ENCODE results near the gene SLC18A3.
A peak's percentile ranks its signal among the peaks of the same experiment; 100 is the strongest.

The SLC18A3 gene

DNA sequence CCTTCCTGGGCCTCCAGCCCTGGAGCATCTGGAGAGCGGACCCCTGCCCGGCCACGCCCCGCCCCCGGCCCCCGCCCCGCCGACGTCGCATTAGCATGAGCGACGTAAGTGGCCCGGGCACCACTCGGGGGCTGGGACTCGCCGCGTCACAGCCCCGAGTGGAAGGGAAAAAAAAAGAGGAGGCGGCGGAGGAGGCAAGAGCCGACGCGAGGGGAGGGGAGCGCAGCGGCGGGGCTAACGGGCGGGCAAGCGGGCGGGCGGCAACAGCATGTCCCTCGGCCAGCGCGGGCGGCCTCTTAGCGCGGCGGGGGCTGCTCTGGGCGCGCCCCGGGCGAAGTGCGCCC lies at the start of gene SLC18A3:
SLC18A3 (plus strand) TSS at position 197 of the 344 bp plus-strand sequence. CDS start 431 bp downstream, outside the sequence.
- DNase-seq (ENCODE audit: low read depth): no peak

DNA sequence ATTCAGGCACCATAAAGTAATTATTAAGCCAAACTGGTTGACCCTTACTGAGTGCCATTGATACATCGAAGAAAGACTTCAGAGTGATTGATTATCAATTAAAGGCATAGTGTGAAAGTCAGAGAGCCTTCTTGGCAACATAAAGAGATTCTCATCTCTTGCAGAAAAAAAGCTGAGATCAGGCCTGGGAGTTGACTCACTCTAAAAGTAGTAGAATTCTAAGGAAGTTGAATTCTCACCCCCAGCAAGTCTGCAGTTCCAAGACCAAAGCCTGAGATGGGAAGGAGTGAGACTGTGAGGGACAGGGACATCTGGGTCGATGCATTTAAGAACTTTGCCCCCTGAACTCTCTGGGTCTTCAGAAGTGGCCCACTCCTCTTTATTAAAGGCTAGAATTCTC lies 49.6 kb upstream of the SLC18A3 start:
- peak; percentile 34 for DNase-seq (ENCODE audit: low read depth)

DNA sequence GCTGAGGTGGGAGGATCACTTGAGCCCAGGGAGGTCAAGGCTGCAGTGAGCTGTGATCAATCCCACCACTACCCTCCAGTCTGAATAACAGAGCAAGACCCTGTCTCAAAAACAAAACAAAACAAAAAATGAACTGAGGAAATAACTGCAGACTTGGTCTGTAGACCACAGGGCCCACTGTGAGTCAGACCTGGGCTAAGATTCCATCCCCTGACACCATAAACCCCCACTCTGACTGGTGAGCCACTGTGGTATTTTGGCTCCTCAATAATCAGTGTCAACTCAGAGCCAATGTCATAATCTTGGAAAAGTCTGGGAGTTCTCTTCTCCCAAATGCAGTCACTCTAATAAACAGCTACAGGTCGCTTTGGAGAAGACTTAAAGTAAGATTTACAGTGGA lies 47.2 kb upstream of the SLC18A3 start:
- DNase-seq (ENCODE audit: low read depth): peak; percentile 70

DNA sequence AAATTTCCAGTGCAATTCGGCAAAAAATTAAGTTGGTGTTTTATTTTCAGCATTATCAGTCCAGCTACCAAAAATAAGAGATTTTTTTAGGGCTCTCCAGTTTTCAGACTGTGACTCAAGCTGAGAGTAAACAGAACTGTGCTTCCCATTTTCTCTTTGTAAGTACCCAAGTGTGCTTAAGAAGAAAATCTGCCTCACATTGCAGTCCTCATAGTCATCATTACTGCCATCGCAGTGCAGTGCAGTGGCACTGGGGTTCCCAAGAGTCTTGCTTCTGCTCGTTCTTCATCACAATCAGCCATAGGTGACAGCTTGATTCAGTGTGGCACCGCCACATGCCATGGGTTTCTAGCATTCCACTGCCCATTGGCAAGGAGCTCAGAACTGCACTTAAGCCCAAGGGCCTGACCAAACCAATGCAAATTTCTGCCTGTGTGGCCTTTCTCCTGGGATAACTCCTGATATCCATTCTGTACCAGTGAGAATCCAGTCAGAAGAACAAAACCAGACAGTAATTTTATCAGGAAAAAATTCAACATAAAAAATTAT lies 45.6 kb upstream of the SLC18A3 start:
- DNase-seq (ENCODE audit: low read depth): peak; percentile 53

DNA sequence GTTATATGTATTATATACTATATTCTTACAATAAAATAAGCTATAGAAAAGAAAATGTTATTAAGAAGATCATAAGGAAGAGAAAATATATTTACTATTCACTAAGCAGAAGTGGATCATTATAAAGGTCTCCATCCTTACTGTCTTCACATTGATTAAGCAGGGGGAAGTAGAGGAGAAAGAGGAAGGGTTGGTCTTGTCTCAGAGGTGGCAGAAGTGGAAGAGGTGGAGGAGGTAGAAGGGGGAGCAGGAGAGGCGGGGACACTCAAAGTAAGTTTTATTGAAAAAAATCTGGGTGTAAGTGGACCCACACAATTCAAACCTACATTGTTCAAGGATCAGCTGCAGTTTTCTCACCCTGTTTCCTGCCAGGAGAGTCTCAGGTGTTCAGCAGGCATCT lies 42.3 kb upstream of the SLC18A3 start:
- DNase-seq (ENCODE audit: low read depth): no peak

DNA sequence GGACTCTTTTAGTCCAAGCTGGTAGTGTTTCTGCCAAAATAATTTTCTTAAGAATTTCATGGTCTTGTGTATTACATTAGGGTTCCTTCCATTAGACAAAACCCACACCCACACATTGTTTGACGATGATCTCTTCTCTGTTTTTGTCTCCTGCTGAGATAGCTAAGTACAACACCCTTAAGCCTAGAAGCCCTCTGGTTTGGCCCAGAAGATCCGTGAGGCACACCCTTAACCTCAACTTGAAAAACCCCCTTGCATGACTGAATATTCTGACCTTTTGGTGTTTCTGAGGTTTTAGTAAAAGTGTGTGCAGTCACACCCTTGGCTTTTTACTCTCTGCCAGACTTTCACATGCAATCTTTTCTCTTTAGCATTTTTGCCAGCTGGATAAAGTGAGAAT lies 41.9 kb upstream of the SLC18A3 start:
- DNase-seq (ENCODE audit: low read depth): peak; percentile 94

DNA sequence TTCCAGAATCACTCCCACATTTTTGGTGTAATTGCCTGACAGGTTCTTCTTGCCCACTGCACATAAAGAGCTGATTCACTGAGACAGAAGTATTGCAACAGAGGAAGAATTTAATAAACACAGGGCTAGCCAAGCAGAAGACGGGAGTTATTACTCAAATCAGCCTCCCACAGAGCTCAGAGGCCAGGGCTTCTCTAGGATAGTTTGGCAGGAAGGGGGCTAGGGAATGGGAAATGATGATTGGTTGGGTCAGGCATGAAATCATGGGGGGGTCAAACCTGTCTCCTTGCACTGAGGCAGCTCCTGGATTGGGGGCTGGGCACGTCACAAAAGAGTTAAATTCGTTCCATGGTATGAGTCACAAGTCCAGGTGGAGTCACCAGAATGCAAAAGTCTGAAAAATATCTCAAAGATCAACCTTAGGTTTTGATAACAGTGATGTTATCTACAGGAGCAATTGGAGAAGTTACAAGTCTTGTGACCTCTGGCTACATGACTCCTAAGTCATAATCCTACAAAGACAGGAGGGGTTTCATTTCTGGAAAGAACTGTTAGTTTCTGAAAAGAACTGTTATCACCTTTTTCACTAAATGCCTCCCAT lies 41.0 kb upstream of the SLC18A3 start:
- peak; percentile 93 for DNase-seq (ENCODE audit: low read depth)

DNA sequence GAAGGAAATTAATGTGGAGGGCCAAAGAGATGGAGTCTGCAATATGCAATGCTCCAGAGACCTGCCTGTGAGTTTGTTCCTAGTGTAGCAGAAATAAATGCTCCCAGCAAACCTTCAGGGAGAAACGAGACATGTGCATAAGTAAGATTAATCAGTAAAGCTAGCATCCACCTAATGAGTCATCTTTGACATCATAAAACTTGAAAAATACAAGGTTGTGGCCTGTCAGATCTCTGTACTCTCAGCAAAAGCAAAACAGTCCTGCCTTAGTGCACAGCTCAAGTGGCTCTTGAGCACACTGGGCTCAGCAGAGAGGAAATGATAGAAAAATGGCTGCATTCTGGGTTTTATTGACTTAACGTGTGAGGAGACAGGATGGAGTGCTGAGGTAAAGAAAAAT lies 38.7 kb upstream of the SLC18A3 start:
- peak; percentile 58 for DNase-seq (ENCODE audit: low read depth)

DNA sequence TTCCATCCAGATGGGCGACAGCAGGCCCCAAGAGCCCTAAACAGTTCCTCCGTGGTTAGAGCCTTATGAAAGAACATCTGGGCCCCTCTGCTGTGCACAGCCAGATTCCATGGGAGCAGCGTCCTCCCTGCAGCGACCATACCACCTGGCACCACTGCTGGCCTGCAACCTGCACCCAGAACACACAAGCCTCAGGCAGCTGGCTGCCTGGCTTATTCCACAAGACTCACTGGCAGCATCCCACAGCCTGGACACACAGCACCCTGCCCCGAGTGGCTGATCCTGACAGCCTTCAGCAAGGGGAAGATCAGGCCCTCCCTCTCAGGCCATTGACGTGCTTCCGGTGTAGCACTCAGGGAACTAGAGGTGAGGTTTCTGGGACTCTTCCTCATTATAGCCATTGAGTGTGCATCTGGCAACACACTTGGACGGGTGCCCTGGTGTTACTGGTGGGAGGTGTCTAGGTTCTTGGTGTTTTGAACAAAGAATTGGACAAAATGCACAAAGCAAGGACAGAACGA lies 37.5 kb upstream of the SLC18A3 start:
- no peak for DNase-seq (ENCODE audit: low read depth)

DNA sequence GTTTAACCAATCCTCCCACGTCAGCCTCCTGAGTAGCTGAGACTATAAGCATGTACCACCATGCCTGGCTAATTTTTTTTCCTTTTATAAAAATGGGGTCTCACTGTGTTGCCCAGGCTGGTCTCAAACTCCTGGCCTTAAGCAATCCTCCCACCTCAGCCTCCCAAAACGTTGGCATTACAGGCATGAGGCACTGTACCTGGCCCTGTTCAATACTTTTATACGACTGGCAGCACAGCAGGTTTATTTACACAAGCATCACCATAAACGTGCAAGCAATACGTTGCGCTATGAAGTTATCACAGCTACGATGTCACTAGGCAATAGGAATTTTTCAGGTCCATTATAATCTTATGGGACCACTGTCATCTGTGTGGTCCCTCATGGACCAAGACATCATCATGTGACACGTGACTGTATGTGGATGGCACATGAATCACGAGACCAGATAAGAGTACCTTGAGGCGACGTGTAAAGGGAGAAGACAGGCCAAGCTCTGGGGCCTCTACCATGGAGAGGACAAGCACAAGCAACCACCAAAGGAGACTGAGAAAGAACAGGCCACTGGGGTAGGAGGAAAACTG lies 34.5 kb upstream of the SLC18A3 start:
- no peak for DNase-seq (ENCODE audit: low read depth)

DNA sequence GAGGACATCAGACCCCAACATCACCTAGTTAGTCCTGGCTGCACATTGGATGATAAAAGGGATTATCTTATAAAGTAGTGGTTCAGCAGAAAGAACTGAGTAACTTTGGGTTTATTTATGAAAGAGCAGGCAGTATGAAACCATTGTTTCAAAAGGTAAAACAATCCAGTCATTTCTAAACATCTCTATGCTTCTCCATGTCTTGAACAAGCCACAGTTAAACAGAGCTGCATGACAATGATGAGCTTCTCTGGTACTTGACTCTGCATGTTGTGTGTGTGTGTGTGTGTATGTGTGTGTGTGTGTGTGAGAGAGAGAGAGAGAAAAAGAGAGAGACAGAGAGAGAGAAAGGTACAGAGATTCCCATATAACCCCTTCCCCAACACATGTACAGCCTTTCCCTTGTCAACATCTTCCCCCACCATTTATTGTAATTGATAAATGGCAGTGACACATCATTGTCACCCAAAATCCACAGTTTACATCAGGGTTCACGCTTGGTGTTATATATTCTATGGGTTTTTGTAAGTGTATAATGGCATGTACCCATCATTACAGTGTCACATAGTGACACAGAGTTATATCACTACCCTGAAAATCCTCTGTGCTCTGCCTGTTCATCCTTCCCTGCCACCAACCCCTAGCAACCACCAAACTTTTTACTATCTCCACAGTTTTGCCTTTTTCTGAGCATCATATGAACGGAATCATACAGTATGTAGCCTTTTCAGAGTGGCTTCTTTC lies 32.8 kb upstream of the SLC18A3 start:
- no peak for DNase-seq (ENCODE audit: low read depth)

DNA sequence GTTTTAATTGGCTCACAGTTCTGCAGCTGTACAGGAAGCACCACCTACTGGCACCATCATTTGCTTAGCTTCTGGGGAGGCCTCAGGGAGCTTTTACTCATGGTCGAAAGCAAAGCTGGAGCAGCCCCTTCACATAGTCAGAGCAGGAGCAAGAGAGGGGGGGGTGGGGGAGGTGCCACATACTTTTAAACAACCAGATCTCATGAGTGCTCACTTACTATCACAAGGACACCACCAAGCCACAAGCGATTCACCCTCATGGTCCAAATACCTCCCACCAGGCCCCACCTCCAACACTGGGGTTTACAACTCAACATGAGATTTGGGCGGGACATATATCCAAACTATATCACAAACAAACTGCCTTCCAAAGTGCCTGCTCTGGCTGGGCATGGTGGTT lies 31.7 kb upstream of the SLC18A3 start:
- DNase-seq (ENCODE audit: low read depth): no peak

DNA sequence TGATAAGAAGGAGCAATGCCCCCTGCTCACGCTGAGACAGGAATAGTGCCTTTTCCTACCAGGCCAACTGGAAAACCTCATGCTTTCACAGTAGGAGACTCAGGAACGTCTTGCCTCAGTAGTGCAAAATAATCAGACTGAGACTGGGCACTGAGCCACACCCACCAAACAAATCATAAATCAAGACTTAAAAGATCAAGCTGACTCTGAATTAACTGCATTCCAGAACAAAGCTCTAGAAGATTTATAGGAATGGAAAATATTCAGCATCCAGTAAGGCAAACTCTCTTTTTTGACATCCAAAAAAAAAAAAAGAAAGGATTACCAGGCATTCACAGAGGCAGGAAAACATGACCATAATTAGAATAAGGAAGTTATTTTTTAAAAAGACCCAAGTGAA lies 30.5 kb upstream of the SLC18A3 start:
- DNase-seq (ENCODE audit: low read depth): peak; percentile 58

DNA sequence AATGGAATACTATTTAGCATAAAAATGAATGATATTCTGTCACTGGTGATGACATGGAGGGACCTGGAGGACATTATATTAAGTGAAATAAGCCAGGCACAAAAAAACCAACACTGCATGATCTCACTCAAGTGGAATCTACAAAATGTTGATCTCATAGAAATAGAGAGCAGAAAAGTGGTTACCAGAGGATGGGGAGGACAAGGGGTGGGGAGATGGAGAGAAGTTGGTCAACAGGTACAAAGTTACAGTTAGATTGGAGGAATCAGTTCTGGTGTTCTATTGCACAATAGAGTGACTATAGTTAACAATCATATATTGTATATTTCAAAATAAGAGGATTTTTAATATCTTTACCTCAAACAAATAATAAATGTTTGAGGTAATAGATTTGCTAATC lies 24.7 kb upstream of the SLC18A3 start:
- DNase-seq (ENCODE audit: low read depth): peak; percentile 70

DNA sequence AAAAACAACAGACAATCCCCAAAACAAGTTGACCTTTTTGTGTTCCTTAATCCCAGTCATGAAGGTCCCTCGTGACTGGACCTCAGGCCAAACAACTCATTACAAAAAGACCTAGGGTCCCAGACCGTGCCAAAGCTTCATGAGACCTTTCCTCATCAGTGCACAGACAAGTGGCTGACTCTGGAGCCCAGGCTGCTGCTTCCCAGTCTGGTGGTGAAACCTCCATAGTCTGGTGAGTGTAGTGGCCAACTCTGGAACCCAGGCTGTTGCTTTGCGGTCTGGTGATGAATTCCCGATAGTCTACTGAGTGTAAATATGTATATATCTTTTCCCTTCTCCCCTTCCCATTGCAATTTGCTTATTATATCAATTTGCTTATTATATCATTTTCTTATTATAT lies 22.1 kb upstream of the SLC18A3 start:
- no peak for DNase-seq (ENCODE audit: low read depth)

DNA sequence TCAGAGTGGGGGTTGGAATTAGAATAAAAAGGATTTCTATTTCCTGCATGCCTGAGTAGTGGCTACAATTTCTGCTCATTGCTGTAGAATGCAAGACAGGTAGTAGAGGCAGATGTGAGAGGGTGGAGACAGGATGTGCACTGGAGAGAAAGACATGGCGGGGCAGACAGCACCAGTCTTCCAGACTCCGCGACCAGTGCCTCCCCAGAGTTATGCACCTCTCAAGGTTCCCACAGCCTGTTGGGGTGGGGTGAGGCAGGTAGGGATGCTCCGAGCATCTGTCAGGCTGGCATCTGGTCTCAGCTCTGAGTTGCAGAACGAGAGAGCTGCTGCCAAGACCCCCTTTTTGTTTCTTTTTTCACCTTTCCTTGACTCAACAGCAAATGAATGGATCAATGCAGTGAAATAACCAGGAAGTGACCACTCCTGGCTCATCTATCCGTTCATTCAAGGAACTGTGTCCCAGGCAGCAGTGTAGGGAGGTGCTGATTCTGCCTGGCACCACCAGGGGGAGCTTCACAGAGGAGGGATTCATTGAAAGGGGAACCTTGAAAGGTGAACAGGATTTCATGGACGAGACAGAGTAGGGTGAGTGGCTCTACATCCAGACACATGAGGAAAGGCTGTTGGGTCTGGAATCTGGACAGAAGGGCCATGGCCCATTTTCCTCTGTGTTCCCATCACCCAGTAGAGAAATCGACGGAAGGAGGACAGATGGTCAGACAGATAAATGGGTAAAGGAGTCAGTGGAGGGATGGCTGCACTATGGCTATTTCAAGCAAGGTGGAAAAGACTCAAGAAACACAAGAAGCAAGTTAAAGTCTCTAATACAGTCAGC lies 17.2 kb upstream of the SLC18A3 start:
- DNase-seq (ENCODE audit: low read depth): peak; percentile 43

DNA sequence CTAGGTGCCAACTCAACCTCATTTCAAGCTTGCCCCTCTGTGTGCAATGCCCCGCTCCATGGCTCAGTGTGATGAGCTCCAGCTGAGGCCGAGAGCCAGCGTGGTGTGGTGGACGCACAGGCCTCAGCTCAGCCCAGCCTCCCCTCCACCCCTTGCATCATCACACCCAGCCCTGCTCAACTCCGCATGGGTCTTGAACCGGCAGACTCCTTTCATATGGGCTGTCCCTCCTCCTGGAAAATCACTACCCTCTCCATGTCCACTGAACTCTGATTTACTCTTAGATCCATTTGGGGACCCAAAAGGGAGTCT lies 16.6 kb upstream of the SLC18A3 start:
- DNase-seq (ENCODE audit: low read depth): no peak

DNA sequence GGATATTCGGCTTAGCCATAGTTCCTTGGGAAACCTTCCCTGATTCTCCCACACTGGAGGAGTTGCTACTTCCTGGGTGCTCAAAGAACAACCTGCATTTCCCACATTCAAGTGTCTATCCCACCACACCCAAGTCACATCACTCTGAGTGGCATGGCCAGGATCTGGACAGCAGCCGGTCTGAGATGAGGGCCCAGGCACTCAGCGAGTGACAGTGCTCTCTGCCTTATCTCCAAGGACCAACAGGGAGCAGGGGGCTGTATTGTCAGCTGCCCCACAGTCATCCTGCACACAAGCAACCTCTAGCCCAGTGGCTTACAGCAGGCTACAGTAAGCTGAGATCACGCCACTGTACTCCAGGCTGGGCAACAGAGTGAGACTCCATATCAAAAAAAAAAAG lies 16.1 kb upstream of the SLC18A3 start:
- no peak for DNase-seq (ENCODE audit: low read depth)

DNA sequence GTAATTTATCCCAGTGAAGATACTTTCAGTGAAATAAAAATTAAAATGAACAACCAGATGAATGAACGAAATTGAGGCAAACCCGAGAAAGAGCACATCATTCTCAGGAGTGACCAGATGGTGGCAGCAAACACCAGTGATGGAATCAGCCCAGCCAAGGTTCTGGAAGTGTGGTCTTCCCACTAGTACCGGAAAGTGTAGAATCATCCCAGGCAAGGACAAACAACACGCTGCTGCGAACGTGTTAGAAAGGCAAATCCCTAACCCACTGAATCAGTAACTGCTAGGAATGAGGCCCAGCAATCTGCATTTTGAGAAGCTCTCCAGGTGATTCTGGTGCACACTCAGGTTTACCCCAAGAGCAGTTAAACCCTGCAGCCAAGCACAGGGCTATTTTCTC lies 15.5 kb upstream of the SLC18A3 start:
- peak; percentile 64 for DNase-seq (ENCODE audit: low read depth)

DNA sequence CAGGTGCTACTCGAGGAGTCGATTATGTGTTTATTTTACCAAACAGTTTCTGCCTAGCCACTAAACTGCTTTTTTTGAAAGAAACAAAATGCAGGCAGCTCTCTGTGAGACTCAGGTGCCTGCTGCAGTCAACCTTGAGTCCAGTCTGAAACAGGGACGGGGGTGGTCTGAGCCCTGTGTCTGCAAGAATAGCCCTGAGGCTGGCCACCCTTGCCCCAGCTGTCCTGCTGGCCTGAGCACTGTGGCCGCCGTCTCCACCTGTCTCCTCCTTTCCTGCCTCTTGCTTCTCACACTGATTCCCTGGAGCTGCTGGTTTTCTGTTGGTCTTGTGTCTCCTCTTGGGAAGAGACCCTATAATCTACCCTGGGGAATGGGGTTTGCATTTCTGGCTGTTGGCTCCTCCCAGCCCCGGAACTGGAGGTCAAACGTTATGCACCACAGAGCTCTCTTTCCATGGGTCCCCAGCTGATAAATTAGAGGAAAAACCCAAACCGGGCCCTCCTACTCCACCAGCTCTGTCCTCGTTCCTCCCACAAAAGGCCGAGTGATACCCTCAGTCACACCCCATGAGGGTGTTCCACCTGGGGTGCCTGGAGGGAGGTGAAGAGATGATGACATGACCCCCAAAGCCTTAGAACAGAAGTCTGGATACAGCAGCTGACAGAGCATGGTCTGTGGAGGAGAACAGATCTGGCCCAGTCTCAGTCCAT lies 15.0 kb upstream of the SLC18A3 start:
- DNase-seq (ENCODE audit: low read depth): no peak

DNA sequence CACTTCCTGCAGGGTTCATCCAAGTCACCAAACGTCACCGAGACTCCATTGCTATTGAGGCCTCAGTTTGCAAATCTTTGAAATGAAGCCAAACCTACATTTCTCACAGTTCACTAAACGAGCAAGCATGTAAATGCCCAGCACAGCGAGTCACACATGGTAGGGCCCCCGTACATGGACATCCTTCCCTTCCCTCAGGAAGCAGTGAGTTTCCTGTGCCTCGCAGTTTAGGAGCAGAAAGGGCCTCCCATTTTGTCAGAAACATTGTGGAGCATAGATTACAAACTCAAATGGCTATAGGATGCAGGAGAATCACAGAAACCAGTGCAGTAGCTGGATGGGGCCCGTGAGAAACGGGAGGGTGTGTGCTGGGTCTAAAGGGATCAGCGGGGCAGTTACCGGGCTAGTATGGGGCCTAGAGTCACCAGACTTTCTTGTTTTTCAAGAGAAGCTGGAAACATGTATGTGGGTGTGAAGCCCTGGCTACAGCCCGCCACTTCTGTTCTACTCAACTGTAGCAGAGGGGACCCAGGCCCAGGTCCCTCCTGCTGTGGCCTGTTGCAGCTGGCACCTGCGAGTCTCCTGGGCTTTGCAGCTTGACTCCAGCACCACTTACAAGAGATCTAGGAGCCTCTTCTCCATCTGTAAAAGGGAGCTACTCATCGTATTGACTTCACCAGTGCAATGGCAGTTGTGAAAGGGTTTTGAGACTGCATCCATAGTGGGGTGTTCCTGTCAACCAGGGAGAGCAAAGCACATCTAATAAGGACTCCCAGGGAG lies 14.2 kb upstream of the SLC18A3 start:
- DNase-seq (ENCODE audit: low read depth): peak; percentile 17

Measured in iris pigment epithelial cell (primary cell).